ENCODE results near the gene AHNAK. TPM values are rescaled to one million over a fixed set of nuclear protein-coding genes. Genes with fewer than 3 reads are reported as not detected.

The AHNAK gene
- total RNA-seq, 1 donor from 2014 or later = 479 TPM

GRCh38 chr11:62499311-62499943 lies 47.2 kb downstream of the AHNAK start:
- peak; percentile 27 for DNase-seq (ENCODE audit: low read depth, low spot score)

GRCh38 chr11:62498492-62499286 lies 47.9 kb downstream of the AHNAK start:
- DNase-seq (ENCODE audit: low read depth, low spot score) = no peak

GRCh38 chr11:62498031-62498430 lies 48.6 kb downstream of the AHNAK start:
- no peak for DNase-seq (ENCODE audit: low read depth, low spot score)

- DNase-seq (ENCODE audit: low read depth, low spot score) = peak; percentile 32
These were observed 49.3 kb downstream of the AHNAK start for GRCh38 chr11:62497132-62497801.

GRCh38 chr11:62496676-62497075 lies 49.9 kb downstream of the AHNAK start:
- no peak for DNase-seq (ENCODE audit: low read depth, low spot score)

- no peak for DNase-seq (ENCODE audit: low read depth, low spot score)
These were observed 52.4 kb downstream of the AHNAK start for GRCh38 chr11:62494246-62494645.

GRCh38 chr11:62493801-62494200 lies 52.8 kb downstream of the AHNAK start:
- no peak for DNase-seq (ENCODE audit: low read depth, low spot score)

GRCh38 chr11:62492586-62492985 lies 54.0 kb downstream of the AHNAK start:
- DNase-seq (ENCODE audit: low read depth, low spot score) = no peak

GRCh38 chr11:62491571-62492329 lies 54.9 kb downstream of the AHNAK start:
- DNase-seq (ENCODE audit: low read depth, low spot score) = no peak

GRCh38 chr11:62489204-62489603 lies 57.4 kb downstream of the AHNAK start:
- DNase-seq (ENCODE audit: low read depth, low spot score) = no peak

GRCh38 chr11:62487738-62488551 lies 58.7 kb downstream of the AHNAK start:
- no peak for DNase-seq (ENCODE audit: low read depth, low spot score)

GRCh38 chr11:62487136-62487535 lies 59.5 kb downstream of the AHNAK start:
- no peak for DNase-seq (ENCODE audit: low read depth, low spot score)

- DNase-seq (ENCODE audit: low read depth, low spot score) = no peak
These were observed 62.3 kb downstream of the AHNAK start for GRCh38 chr11:62484352-62484751.

- DNase-seq (ENCODE audit: low read depth, low spot score) = no peak
These were observed 63.9 kb downstream of the AHNAK start for GRCh38 chr11:62482753-62483152.

- DNase-seq (ENCODE audit: low read depth, low spot score) = no peak
These were observed 66.9 kb downstream of the AHNAK start for GRCh38 chr11:62479631-62480201.

- no peak for DNase-seq (ENCODE audit: low read depth, low spot score)
These were observed 68.7 kb downstream of the AHNAK start for GRCh38 chr11:62477927-62478326.

GRCh38 chr11:62472063-62472884 lies 74.3 kb downstream of the AHNAK start:
- DNase-seq (ENCODE audit: low read depth, low spot score) = no peak

- no peak for DNase-seq (ENCODE audit: low read depth, low spot score)
These were observed 75.0 kb downstream of the AHNAK start for GRCh38 chr11:62471603-62472002.

GRCh38 chr11:62468577-62468976 lies 78.0 kb downstream of the AHNAK start:
- DNase-seq (ENCODE audit: low read depth, low spot score) = no peak

GRCh38 chr11:62466444-62466843 lies 80.2 kb downstream of the AHNAK start:
- DNase-seq (ENCODE audit: low read depth, low spot score) = no peak

Data from pulmonary artery endothelial cell (primary cell).